Endodermal cell (in vitro differentiated cells): ENCODE measurements around the gene ABHD2. TPM values are rescaled to one million over a fixed set of nuclear protein-coding genes. Genes with fewer than 3 reads are reported as not detected.
A peak's percentile ranks its signal among the peaks of the same experiment; 100 is the strongest.

Experiments
- DNase-seq: peaks from one replicate; pipeline ENCODE4 v3.0.0-alpha.2; 2017
- H3K27ac ChIP-seq: 2 replicates; pipeline ENCODE4 v1.5.1; 2013; ENCODE audit warnings: mild to moderate bottlenecking, low read depth, low read length, moderate library complexity
- H3K27me3 ChIP-seq: 2 replicates; pipeline ENCODE4 v1.6.1; 2013; ENCODE audit warnings: mild to moderate bottlenecking, low read length, moderate library complexity; ENCODE audit not compliant: insufficient read depth, control insufficient read depth, poor library complexity, severe bottlenecking
- H3K36me3 ChIP-seq: 2 replicates; pipeline ENCODE4 v1.7.0; 2013; ENCODE audit warnings: mild to moderate bottlenecking, low read length, moderate library complexity; ENCODE audit not compliant: control insufficient read depth, insufficient read depth
- H3K4me1 ChIP-seq: one replicate; pipeline ENCODE4 v1.7.0; 2013; ENCODE audit warnings: low read length; ENCODE audit not compliant: control insufficient read depth, insufficient read depth
- H3K4me3 ChIP-seq: 2 replicates; pipeline ENCODE4 v1.5.1; 2013; ENCODE audit warnings: mild to moderate bottlenecking, low read length, moderate library complexity
- H3K9ac ChIP-seq: 2 replicates; pipeline ENCODE4 v1.6.1; 2013; ENCODE audit warnings: mild to moderate bottlenecking, low read length, moderate library complexity; ENCODE audit not compliant: poor library complexity, severe bottlenecking; ENCODE audit errors: extremely low read depth
- H3K9me3 ChIP-seq: 2 replicates; pipeline ENCODE4 v1.6.1; 2013; ENCODE audit warnings: mild to moderate bottlenecking, low read length, moderate library complexity; ENCODE audit not compliant: control insufficient read depth
- H3K27ac Mint-ChIP-seq: 2 replicates; pipeline ENCODE4 v1.8.0; 2020; ENCODE audit warnings: mixed read lengths
- H3K27me3 Mint-ChIP-seq: 2 replicates; pipeline ENCODE4 v1.8.0; 2021; ENCODE audit warnings: mild to moderate bottlenecking, mixed read lengths; ENCODE audit not compliant: insufficient read depth
- H3K36me3 Mint-ChIP-seq: 2 replicates; pipeline ENCODE4 v1.8.0; 2020; ENCODE audit warnings: low read depth, mixed read lengths
- H3K4me1 Mint-ChIP-seq: 2 replicates; pipeline ENCODE4 v1.8.0; 2020; ENCODE audit warnings: mixed read lengths
- H3K4me3 Mint-ChIP-seq: 2 replicates; pipeline ENCODE4 v1.8.0; 2020; ENCODE audit warnings: mild to moderate bottlenecking, moderate library complexity, mixed read lengths
- H3K9me3 Mint-ChIP-seq: 2 replicates; pipeline ENCODE4 v1.8.0; 2020; ENCODE audit warnings: mild to moderate bottlenecking, mixed read lengths
- CTCF ChIP-seq: fragments of 200-600 bp; sonication (generic); conservative IDR thresholded peaks from 2 replicates; pipeline ENCODE4 v1.5.0; 2021; ENCODE audit warnings: antibody characterized with exemption, mild to moderate bottlenecking
- WGBS, 2 experiments: methylation state at CpG; one replicate each; pipeline versions ENCODE4 v1.1.5 to v1.1.7; 2013; ENCODE audit warnings: missing lambda C conversion rate in 2 of 2, mixed read lengths in 1 of 2; ENCODE audit not compliant: insufficient coverage in 1 of 2, insufficient read length in 1 of 2; 5-methylcytosine and 5-hydroxymethylcytosine counted together
- long read RNA-seq, 4 experiments: library from polyadenylated mRNA in 2 of 4; library from RNA in 1 of 4; library from capped mRNA in 1 of 4; stranded (forward) in 3 of 4; unstranded in 1 of 4; transcript quantifications; one replicate each; pipeline ENCODE4 v2.0.0, GENCODE V29; 2020 to 2021; ENCODE audit warnings: inconsistent platforms in 1 of 4
- polyA plus RNA-seq, 2 experiments: library from polyadenylated mRNA; stranded (reverse); fragments of 50-300 nt; gene quantifications; one replicate each; pipeline ENCODE4 v1.2.3, GENCODE V29; 2013
- total RNA-seq, 2 donors: library from RNA; stranded (reverse); fragmentation: NEBNext Ultra II Directional in 1 of 2; extraction: Animal tissue kit (Norgen Biotek cat#: 25700) in 1 of 2; gene quantifications; 2 replicates in 1 of 2; 3 replicates in 1 of 2; pipeline ENCODE4 v1.2.1, GENCODE V29; 2021

Gene ABHD2
- total RNA-seq: 10 to 100 TPM; 24.1 to 26.0 TPM
- 18.6 TPM for polyA plus RNA-seq (2013, experiment 1 of 2)
- polyA plus RNA-seq (2013, experiment 2 of 2): 18.1 TPM
- long read RNA-seq, experiment 1, partial matches to known transcripts: 1 of 6 reads
- long read RNA-seq, experiment 1, other reads (novel, unspliced or antisense): 5 of 6 reads
- long read RNA-seq, experiment 2, full-length matches to known transcripts: 7 of 27 reads
- long read RNA-seq, experiment 2, partial matches to known transcripts: 15 of 27 reads
- long read RNA-seq, experiment 2, other reads (novel, unspliced or antisense): 5 of 27 reads
- long read RNA-seq, experiment 3, full-length matches to known transcripts: 17 of 22 reads
- long read RNA-seq, experiment 3, partial matches to known transcripts: 2 of 22 reads
- long read RNA-seq, experiment 3, other reads (novel, unspliced or antisense): 3 of 22 reads
- long read RNA-seq, experiment 4, partial matches to known transcripts: 1 of 2 reads
- long read RNA-seq, experiment 4, other reads (novel, unspliced or antisense): 1 of 2 reads

GRCh38 chr15:89087830-89088604 is at the start of gene ABHD2:
Gene ABHD2, plus strand, starts transcription at chr15:89088456. Its CDS starts 27,872 bp downstream, at chr15:89116328.
- H3K4me1 Mint-ChIP-seq: peaks cover 11% of the 10 kb centered on the region
- Histone ChIP-seq H3K4me3 (peak within 1 kb of the TSS; percentile 88), H3K27ac (peak within 1 kb of the TSS; percentile 74), H3K9me3 (no peaks in the 10 kb centered on the region), H3K4me1 (no peaks in the 10 kb centered on the region), H3K9ac (peak within 1 kb of the TSS; percentile 60), H3K27me3 (no peaks in the 10 kb centered on the region), H3K36me3 (no peaks in the 10 kb centered on the region)
- no peaks in the 10 kb centered on the region for H3K36me3 Mint-ChIP-seq
- no peaks in the 10 kb centered on the region for H3K9me3 Mint-ChIP-seq
- H3K4me3 Mint-ChIP-seq: no peak within 1 kb of the TSS
- no peak for TF ChIP-seq CTCF
- no peaks in the 10 kb centered on the region for H3K27me3 Mint-ChIP-seq
- 1 to 3% methylated on average over 26 to 51 of the region's 51 CpGs for WGBS, 2 experiments
- peak; percentile 100 for DNase-seq
- H3K27ac Mint-ChIP-seq: no peak within 1 kb of the TSS

- no peaks in the 10 kb centered on the region for H3K27me3 ChIP-seq
- no peak overlapping the region for H3K27ac ChIP-seq
- no peaks in the 10 kb centered on the region for H3K4me1 Mint-ChIP-seq
- no peaks in the 10 kb centered on the region for H3K36me3 Mint-ChIP-seq
- H3K4me3 ChIP-seq: no peak overlapping the region
- no peak for DNase-seq
- no peak for TF ChIP-seq CTCF
- H3K27me3 Mint-ChIP-seq: no peaks in the 10 kb centered on the region
- 93% methylated on average over 4 of the region's 5 CpGs for WGBS, 2 experiments
- no peak overlapping the region for H3K9ac ChIP-seq
- H3K4me1 ChIP-seq: no peaks in the 10 kb centered on the region
- no peak overlapping the region for H3K4me3 Mint-ChIP-seq
- peaks cover 3% of the 10 kb centered on the region for H3K9me3 Mint-ChIP-seq
- no peaks in the 10 kb centered on the region for H3K9me3 ChIP-seq
- H3K27ac Mint-ChIP-seq: no peak overlapping the region
- no peaks in the 10 kb centered on the region for H3K36me3 ChIP-seq
These were observed 49.1 kb upstream of the ABHD2 start for GRCh38 chr15:89039142-89039541.

- DNase-seq: no peak
- no peak overlapping the region for H3K27ac Mint-ChIP-seq
- Histone ChIP-seq H3K27ac (no peak overlapping the region), H3K9me3 (no peaks in the 10 kb centered on the region), H3K4me3 (no peak overlapping the region), H3K4me1 (no peaks in the 10 kb centered on the region), H3K9ac (no peak overlapping the region), H3K27me3 (no peaks in the 10 kb centered on the region), H3K36me3 (no peaks in the 10 kb centered on the region)
- no peaks in the 10 kb centered on the region for H3K27me3 Mint-ChIP-seq
- no peak for TF ChIP-seq CTCF
- 90 to 92% methylated on average over 4 to 5 of the region's 5 CpGs for WGBS, 2 experiments
- H3K36me3 Mint-ChIP-seq: no peaks in the 10 kb centered on the region
- peaks cover 4% of the 10 kb centered on the region for H3K9me3 Mint-ChIP-seq
- H3K4me1 Mint-ChIP-seq: no peaks in the 10 kb centered on the region
- H3K4me3 Mint-ChIP-seq: no peak overlapping the region
These were observed 46.7 kb upstream of the ABHD2 start for GRCh38 chr15:89041507-89041906.
